ENCODE results near the gene SNRNP200.
"Not testable (repeated sequence)": the region's sequence is repeated elsewhere in the genome, so short reads cannot be mapped to it uniquely, and the experiment has no call there.

SNRNP200 gene

DNA sequence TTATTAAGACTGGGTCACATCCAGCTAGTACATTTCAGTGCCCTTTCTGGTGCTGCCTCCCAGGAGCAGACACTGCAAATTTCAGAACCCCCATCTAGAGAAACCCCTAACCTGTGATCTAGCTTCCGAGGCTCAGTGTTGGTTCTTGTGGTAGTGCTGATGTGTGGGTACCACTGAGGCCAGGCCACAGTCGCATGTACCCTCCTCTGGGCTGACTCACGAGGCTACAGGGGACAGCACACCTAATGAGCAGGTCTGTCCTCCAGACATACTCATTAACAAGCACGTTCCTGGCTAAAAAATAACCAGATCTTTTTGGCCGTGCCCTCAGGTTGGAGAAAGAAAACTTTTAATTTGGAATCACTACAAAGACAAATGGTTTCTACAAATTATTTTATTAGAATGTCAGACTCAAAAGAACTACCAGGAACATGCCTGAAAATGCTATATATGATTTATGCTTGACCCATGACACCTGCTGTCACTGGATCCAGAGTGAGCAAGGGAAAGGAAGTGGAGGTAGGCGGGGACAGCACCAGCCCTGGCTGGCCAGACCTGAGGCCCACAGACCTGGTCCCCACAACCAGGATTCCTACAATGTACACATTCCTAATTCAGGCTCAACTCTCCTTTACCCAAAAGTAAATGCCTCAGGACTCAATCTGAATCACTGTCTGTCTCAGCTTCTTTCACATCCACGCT, 30.8 kb downstream of the SNRNP200 start:
- no peak for DNase-seq

DNA sequence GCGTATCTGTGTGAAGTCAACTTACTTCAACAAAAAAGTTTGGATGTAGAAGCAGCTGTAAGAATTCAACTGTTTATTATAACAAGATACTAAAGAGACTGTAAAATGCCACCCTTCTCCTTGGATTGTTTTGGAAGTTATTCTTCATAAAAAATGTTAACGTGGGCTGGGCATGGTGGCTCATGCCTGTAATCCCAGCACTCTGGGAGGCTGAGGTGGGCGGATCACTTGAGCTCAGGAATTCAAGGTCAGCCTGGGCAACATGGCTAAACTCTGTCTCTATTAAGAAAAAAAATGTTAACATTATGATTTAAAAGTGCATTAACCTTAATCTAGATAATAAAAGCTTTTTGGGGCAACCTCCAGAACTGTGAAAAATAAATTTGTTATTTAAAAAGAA, 31.6 kb downstream of the SNRNP200 start:
- no peak for DNase-seq

DNA sequence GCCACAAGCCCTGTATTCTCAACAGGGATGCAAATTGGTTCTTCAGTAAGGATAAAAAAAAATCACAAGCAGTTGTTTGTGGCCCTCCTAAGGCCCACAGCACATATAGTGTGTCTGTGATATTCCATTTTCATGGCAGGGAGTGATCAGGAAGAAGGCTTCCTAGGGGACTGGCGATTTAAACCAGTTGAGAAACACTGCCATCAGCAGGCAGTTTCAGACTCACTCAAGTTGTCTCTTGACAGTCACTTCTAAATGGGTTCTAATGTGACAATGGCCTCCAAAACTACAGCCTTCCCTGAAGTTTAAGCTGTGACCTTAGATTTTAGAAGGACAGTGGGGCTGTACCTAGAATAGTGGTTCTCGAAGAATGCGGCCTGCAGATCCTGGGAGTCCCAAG, 33.4 kb downstream of the SNRNP200 start:
- no peak for DNase-seq

DNA sequence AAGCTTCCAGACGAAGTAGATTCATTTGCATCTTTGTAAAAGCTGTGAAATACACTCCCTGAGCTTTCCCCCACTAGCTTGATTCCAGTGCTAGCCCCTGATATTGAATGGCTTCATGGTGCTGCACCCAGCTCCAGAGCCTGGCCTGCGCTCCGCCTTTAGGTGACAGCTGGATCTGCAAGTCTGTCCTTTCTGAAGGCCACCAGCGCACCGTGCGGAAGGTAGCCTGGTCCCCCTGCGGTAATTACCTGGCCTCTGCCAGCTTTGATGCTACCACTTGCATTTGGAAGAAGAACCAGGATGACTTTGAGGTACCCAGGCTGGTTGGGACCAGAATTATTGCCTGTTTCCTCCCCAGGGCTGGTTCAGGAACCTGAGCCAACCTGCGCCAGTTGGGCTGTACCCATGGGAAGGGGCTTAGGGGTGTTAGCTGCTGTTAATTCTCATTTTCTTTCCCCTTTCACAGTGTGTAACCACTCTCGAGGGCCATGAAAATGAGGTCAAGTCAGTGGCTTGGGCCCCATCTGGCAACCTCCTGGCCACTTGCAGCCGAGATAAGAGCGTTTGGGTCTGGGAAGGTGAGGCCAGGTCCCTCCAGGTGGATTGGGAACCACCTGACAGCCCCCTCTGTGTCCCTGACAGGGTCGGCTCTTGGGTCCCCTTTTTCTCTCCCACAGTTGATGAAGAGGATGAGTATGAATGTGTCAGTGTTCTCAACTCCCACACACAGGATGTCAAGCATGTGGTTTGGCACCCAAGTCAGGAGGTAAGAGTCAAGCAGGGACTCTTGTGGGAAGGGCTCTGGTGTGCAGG, 38.0 kb downstream of the SNRNP200 start:
- peak in 4 of 5 experiments; percentile 17 to 69 (median 26) for DNase-seq

DNA sequence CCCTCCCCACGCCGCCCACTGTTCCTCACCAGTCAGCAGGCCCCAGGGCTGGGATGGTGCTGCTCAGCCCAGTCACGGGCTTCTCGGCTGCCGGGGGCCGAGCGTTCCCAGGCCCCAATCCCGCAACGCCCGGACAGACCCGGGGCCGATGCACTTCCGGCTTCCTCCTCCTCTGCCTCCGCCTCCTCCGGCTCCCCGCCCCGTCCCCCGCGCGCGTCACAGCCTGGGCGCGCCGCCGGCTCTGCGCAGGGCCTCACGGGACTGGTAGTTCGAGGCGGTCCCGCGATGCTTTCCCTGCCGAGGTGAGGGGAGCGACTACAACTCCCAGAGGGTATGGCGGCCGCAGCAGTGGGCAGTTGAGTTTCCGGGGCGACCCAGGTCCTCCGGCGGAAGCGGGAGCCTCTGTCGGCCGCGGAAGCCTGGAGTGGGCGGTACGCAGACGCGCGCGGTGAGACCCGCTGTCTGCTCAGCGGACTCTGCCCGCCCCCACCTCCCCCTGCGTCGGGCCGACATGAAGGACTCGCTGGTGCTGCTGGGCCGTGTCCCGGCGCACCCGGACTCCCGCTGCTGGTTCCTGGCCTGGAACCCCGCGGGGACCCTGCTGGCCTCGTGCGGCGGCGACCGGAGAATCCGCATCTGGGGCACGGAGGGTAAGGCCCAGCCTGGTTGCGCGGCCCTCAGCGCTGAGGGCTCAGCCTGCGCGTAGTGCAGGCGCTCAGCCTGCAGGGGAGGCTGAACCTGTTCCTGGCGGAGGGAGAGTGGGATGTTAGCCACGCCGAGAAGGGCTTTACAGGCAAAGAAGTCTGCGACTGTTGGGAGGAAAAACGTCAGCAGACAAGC, 39.3 kb downstream of the SNRNP200 start, which contains the start of the genes CIAO1 and TMEM127:
Gene CIAO1 (plus strand): TSS at position 386 of the 840 bp plus-strand sequence. CDS start 126 bp downstream, at position 512.
Gene TMEM127 (minus strand): TSS at position 158 of the 840 bp plus-strand sequence. CDS start 616 bp downstream, outside the sequence.
- peak; percentile 94 to 99 (median 97) for DNase-seq

DNA sequence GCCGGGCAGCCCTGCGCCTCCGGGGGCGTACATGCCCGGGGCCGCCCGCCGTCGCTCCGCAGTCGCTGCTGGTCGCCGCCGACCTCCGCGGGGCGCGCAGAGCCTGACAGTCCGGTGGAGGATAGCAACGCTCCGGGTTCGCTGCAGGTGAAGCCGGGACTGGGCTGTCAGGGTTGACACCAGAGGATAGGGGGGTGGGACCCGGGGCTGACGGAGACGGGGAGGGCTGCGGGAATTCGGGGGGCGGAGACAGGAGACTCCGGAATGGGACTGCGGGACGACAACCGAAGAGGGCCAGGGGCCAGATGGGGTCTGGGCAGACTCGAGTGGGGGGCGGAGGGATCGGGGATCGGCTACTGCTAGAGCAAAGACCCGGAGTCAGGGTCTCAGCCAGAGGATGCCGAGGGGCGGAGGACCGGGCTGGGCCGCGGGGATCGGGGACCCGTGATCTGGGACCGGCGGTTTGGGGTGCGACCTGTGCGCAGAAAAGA, 40.0 kb downstream of the SNRNP200 start:
- DNase-seq = peak in 3 of 5 experiments; percentile 15 to 44 (median 37)

DNA sequence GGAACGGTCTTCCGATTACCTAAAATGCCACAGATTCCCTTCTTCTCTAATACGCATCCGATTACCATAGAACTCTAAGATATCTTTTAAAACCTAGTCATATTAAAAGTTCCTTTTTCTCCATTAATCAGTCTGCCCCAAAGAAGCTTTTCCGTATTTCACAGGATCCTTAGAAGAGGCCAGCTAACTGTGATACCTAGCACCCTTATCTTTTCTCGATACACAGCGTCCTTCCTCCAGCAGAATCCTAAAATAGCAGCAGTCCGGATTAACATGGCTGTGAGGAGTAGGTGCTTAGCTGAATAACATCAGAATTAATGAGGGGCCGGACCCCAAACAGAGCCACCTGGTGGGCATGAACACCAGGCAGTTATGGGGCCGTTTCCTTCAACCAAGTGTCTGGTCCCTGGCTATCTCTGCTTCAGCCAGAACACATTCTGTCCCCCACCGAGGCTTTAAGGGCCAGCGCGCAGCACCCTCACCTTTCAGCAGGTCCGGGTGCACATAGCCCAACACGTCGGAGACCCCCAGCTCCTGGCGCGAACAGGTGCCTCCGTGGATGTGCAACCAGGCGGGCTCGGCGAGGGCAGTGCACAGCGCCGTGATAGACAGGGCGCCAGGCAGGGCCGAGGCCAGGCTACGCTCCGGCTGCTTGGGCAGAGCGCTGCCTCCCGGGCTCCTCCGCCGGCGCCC, 40.5 kb downstream of the SNRNP200 start:
- DNase-seq = peak in 1 of 5 experiments; percentile 53

DNA sequence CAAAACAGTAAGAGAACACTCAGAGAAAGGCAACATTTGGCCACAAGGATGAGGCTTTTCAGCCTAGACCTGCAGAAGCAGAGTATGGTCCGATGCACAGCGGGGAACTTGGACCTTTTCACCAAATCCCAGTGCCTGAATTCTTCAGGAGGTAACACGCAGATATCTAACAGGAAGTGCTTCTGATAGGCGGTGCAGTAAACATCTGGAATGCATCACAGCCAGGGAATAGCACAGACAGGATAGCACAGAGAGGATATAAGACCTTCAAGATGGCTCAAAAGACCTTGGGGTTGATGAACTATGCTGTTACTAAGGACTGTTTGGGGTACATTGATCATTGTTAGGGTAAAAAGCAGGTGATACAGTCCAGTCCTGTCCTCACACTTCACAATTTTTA, 41.3 kb downstream of the SNRNP200 start:
- no peak for DNase-seq

DNA sequence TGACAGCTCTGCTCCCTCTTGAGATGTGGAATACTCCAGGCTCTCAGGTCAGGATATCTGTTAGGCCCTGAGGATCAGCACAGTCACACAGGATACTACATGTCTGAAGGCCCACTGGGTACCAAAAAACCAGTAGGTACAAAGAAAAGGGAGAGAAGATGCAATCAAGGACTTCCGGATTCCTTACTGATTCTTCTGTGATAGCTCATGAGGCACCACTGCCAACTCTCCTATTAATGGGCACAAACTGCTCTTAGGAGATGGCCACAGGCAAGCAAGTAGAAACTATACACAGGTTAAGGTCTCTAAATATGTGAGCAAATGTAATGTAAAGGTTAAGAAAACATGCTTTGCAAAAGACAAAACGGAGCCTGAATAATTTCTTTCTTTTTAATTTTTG, 43.0 kb downstream of the SNRNP200 start:
- DNase-seq = no peak

DNA sequence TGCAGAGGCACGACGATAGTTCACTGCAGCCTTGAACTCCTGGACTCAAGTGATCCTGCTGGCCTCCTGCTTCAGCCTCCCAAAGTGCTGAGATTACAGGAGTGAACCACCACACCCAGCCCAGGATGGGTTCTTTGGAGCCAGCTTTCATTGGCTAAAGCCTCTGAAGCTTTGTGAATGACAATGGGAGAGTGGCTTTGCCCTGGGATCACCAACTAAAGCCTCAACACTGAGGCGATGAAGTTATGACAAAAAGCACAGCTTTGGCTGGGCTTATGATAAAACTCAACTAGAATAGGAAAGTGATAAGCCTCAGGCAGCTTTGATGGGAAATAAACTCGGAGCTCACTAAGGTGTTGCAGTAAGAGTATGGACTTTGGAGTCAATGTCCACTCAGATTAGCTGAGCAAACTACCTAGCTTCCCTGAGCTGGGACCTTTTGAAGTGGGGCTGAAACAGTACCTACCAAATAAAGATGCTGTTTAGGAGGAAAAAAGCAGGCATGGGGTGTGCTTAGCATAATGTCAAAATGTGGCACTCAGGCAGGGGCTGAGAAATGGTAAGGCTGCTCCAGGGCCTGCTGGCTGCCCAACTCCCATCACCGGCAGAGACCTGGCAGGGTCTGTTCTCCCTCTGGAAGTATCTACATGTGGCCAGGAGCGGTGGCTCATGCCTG, 43.9 kb downstream of the SNRNP200 start:
- no peak for DNase-seq

DNA sequence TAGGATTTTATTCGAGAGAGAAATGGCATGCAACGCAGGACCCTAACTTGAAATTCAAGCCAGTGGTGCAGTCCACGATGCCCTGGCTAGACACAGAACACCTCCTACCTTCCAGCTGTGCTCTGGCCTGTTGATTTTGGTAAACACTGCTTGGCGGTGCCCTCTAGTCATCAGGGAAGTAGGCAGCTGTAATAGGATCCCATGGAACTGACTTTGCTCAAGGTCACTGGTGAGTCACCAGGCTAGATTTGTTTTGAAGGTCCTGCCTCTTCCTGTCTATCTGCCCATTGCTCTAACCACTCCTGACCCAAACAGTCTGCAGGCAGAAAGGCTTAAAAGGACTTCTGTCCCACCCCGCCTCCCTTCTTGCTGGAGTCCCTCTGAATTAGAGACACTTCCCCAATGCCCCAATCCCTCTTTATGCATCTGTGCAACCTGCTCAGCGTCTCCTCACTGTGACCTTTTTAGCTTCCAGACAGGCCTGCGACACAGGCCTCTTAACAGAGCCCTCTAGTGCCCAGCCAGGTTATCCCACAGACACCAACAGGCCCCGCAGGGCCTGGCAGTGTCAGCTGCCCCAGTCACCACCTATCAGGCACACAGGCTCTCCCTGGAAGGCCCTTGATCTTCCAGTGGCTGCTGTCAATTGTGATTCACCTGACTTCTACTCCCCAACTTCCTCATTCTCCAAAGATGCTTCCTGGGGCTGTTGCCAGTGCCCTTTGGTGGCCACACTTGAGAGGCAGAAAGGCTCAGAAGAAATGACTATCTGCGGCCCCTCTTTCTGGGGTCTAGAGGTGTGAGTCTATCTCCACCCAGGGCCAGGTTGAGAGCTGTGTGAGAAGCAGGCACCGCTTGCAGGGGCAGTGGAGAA, 44.7 kb downstream of the SNRNP200 start:
- peak in 1 of 5 experiments; percentile 63 for DNase-seq

DNA sequence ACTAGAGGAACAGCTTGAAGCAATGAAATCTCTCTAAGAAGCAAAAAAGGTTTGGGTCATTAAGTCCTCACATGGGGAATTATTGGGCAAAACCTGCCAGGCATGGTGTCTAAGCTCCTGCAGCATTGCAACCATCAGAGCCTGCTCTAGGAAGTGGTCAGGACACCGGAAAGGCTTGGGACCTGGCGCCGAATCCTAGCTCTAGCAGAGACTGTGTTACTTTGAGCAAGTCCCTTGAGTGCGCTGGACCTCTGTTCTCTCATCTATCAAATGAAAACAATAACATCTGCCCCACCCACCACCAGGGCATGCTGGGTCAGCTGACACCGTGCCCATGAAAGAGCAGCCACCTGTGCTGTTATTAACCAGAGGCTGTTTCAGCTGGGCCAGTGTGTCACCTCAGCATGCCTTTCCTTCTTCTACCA, 45.8 kb downstream of the SNRNP200 start:
- DNase-seq = no peak

DNA sequence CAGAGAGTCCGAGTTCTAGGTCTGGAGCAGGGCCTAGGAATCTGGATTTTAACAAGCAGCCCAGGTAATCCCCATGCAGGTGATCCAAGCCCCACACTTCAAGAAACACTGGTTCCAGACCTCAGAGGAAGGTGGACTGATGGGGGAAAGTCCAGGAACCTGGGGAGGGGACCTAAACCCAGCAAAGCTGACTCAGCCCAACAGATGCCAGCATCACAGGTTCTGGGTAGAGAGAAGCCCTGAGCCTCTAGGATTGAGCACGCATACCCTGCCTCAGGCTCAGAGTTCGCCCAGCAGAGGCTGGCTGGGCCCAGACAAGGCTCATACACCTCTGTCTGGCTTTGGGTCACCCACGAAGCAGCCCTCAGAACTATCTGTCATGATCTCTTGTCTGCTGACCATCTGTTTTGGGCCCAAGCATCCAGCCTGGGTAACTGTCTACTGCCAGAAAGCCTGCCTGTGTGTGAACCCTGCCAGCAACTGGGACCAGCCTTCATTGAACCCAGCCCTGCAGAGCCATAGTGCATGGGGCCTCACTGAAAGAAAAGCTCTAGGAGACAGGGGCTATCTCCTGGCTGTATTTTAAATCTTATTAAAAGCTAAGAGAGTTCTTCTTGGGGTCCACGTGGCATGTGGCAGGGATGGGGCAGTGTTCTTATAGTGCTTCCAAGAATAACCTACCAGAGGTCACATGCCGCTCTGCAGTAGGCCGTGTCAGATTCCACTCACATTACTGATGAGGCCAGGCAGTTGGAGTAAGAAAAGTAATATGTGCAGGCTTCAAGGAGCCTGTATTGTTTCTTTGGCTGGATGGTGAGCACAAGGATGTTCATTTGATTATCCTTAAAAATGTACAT, 47.0 kb downstream of the SNRNP200 start:
- DNase-seq = no peak

DNA sequence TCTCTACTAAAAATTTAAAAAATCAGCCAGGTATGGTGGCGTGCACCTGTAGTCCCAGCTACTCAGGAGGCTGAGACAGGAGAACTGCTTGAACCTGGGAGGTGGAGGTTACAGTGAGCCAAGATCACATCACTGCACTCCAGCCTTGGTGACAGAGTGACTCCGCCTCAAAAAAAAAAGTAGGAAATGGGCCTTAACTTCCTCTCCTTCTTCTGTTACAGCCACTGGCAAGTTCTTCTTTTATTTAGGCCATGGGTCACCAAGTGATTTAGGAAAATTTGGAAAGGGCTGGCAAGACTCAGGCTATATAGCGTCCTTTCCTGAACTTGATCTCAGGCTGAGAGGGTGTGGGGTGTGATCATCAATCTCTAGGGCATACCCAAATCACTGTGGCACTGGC, 47.6 kb downstream of the SNRNP200 start:
- not testable (repeated sequence) for DNase-seq

DNA sequence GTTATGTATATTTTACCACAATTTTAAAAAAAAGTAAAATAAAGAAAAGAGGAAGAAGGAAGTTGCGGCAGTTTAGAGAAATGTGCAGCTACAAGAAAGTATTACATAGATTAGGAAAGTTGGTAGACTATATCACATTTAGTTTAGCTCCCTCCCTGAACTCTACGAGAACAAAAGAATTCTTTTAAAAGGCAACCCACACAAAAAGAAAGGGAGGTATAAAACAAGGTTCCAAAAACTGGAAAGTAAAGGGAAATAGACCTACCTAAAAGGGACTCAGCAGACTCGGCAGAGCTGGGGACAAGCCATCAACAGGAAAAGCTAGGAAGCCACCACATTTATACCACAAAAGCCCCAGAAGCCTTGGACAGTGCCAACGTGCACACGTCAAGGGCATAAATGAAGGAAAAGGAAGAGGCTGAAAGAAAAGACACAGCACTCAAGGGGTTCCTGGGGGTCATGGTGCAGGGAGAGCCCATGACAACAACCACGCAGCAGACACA, 48.7 kb downstream of the SNRNP200 start:
- no peak for DNase-seq

DNA sequence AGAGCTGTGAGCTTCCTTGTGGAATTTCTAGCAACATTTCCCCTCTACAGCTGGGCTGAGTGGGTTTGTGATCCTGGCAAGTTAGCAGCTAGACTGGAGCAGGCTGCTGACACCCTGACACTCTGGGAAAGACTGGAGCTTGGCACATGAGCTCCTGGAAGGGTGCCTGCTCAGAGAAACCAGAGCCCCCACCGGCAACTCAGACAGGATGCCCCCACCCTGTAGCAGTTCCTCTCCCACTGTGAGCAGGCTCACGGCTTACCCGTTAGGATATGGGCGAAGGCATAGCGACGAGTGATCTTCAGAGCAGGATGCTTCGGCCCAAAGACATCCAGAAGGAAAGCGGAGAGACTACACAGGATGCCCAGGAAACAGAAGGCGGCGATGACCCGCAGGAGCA, 50.8 kb downstream of the SNRNP200 start:
- no peak for DNase-seq

DNA sequence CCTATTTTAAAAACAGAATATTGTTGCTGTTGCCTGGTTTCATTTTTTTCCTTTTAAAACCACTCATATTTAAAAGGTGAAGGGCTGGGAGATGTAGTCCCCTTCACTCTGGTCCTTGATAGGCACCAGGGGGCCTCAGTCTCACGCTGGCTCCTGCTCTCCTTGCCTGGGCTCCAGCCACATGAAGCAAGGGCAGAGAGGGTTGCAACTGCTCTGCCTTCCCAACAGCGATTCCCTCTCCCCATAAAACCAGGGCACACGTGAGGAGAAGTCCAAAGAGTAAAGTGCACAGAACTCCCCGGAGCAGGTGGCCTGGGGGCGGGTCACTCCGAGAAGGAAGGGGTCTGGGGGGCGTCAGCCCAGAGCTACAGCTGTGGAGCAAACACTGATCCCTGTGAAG, 52.3 kb downstream of the SNRNP200 start:
- no peak for DNase-seq

DNA sequence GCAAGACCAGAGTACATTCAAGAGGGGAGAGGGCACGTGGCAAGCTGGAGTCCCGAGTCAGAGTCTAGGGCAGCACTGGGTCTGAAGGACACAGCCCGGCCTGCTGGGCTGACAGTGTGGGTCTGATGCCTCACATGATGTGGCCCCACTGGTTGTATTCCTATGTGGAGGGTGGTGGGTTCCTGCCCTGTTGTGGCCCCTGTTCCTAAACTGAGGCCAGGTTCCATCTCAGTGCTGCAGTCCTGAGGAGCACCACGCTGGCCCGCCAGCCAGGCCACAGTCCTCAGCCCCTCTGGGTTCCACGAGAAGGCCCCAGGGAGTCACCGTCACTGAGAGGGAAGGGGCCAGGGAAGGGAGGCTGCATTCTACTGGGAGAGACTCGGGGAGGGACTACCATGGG, 52.8 kb downstream of the SNRNP200 start:
- no peak for DNase-seq

DNA sequence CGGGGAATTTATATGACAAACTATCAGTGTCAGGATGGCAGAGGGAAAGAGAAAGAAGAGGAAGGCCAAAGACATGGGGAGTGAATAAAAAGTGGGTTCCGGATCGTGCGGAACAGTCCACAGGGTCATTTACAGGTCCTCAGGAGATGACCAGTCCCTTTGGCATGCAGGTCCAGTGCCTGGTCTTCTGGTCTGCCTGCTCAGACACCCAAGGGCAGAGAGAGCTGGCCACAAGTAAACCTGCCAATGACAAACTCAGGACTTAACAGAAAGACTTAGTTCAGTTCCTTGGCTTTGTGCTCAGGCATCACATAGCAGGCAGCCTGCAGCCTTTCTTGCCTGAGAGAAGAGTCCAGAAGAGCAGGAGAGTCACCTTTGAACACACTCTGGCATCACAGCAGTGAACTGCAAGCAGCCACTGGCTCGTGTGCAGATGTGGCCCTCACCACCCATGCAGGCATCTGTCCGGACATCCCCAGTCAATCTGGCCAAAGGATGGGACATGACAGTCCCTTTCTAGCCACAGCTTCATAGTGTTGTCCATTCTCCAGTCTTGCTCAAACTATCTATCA, 53.5 kb downstream of the SNRNP200 start:
- no peak for DNase-seq

All from T-helper 2 cell (primary cell).